Mesothelial cell of epicardium (in vitro differentiated cells): ENCODE results near the gene NPAS2. TPM values are rescaled to one million over a fixed set of nuclear protein-coding genes. Genes with fewer than 3 reads are reported as not detected.
A peak's percentile ranks its signal among the peaks of the same experiment; 100 is the strongest.

Experiments
- DNase-seq, 2 experiments: peaks; one replicate each; pipeline ENCODE4 v3.0.0; 2021; ENCODE audit warnings: low spot score in 2 of 2; ENCODE audit not compliant: unreplicated experiment in 2 of 2
- H3K27ac Mint-ChIP-seq: 2 replicates; pipeline ENCODE4 v1.8.0; 2021; ENCODE audit warnings: mixed read lengths
- H3K27me3 Mint-ChIP-seq: 2 replicates; pipeline ENCODE4 v1.8.0; 2021; ENCODE audit warnings: low read depth, mixed read lengths
- H3K36me3 Mint-ChIP-seq: 2 replicates; pipeline ENCODE4 v1.8.0; 2021; ENCODE audit warnings: mixed read lengths
- H3K4me1 Mint-ChIP-seq: 2 replicates; pipeline ENCODE4 v1.8.0; 2021; ENCODE audit warnings: mixed read lengths
- H3K4me3 Mint-ChIP-seq: 2 replicates; pipeline ENCODE4 v1.8.0; 2021; ENCODE audit warnings: mild to moderate bottlenecking, moderate library complexity, mixed read lengths
- H3K9me3 Mint-ChIP-seq: 2 replicates; pipeline ENCODE4 v1.8.0; 2021; ENCODE audit warnings: mixed read lengths
- CTCF ChIP-seq: fragments of 200-600 bp; sonication (generic); IDR thresholded peaks from one replicate; pipeline ENCODE4 v1.5.0; 2021; ENCODE audit warnings: antibody characterized with exemption; ENCODE audit not compliant: unreplicated experiment
- total RNA-seq: library from RNA; stranded (reverse); gene quantifications from 3 replicates; pipeline ENCODE4 v1.2.1, GENCODE V29; 2021

Gene NPAS2
- total RNA-seq, 1 donor from 2014 or later, result 5.4 TPM

- Mint-ChIP-seq H3K9me3 (no peaks in the 10 kb centered on the region), H3K27me3 (no peaks in the 10 kb centered on the region), H3K27ac (no peak overlapping the region), H3K4me3 (no peak overlapping the region), H3K36me3 (peaks cover 26% of the 10 kb centered on the region), H3K4me1 (no peaks in the 10 kb centered on the region)
- no peak for DNase-seq
- TF ChIP-seq CTCF, result no peak
These were observed 192.2 kb downstream of the NPAS2 start for GRCh38 chr2:101012054-101012705.

GRCh38 chr2:101012706-101013181 lies 192.8 kb downstream of the NPAS2 start:
- H3K36me3 Mint-ChIP-seq, result peaks cover 24% of the 10 kb centered on the region
- no peaks in the 10 kb centered on the region for H3K9me3 Mint-ChIP-seq
- no peaks in the 10 kb centered on the region for H3K27me3 Mint-ChIP-seq
- no peak for DNase-seq
- H3K4me1 Mint-ChIP-seq, result no peaks in the 10 kb centered on the region
- H3K27ac Mint-ChIP-seq, result no peak overlapping the region
- peak; percentile 90 for TF ChIP-seq CTCF
- no peak overlapping the region for H3K4me3 Mint-ChIP-seq

- Mint-ChIP-seq H3K4me3 (no peak overlapping the region), H3K27me3 (no peaks in the 10 kb centered on the region), H3K9me3 (no peaks in the 10 kb centered on the region), H3K27ac (no peak overlapping the region), H3K36me3 (peaks cover 22% of the 10 kb centered on the region), H3K4me1 (peaks cover 3% of the 10 kb centered on the region)
- no peak for TF ChIP-seq CTCF
- no peak for DNase-seq
These were observed 194.4 kb downstream of the NPAS2 start for GRCh38 chr2:101014264-101014857.

GRCh38 chr2:101017371-101017770 lies 197.4 kb downstream of the NPAS2 start:
- Mint-ChIP-seq H3K27me3 (no peaks in the 10 kb centered on the region), H3K4me1 (peaks cover 3% of the 10 kb centered on the region), H3K9me3 (no peaks in the 10 kb centered on the region), H3K4me3 (no peak overlapping the region), H3K27ac (no peak overlapping the region), H3K36me3 (peaks cover 27% of the 10 kb centered on the region)
- no peak for DNase-seq
- no peak for TF ChIP-seq CTCF

GRCh38 chr2:101018934-101019333 lies 199.0 kb downstream of the NPAS2 start:
- Mint-ChIP-seq H3K4me3 (no peak overlapping the region), H3K36me3 (peaks cover 26% of the 10 kb centered on the region), H3K27ac (peak overlapping the region; percentile 82), H3K9me3 (no peaks in the 10 kb centered on the region), H3K27me3 (no peaks in the 10 kb centered on the region), H3K4me1 (peaks cover 3% of the 10 kb centered on the region)
- no peak for DNase-seq
- TF ChIP-seq CTCF, result no peak
